NCI-H1048 (cell line): ENCODE measurements around the gene E2F2.
A peak's percentile ranks its signal among the peaks of the same experiment; 100 is the strongest.
"Not testable (repeated sequence)": the region's sequence is repeated elsewhere in the genome, so short reads cannot be mapped to it uniquely, and the experiment has no call there.

ENCODE experiments used
- DNase-seq: peaks from one replicate; lab custom pipeline; 2025; lab: John Stamatoyannopoulos, UW

Gene E2F2

GRCh38 chr1:23522244-23522982, 8.6 kb downstream of the E2F2 start:
- DNase-seq = no peak

GRCh38 chr1:23521588-23521987, 9.4 kb downstream of the E2F2 start:
- no peak for DNase-seq

GRCh38 chr1:23517581-23517980, 13.5 kb downstream of the E2F2 start:
- no peak for DNase-seq

GRCh38 chr1:23515905-23516304, 15.1 kb downstream of the E2F2 start:
- no peak for DNase-seq

GRCh38 chr1:23514111-23514679, 16.8 kb downstream of the E2F2 start:
- DNase-seq = no peak

- no peak for DNase-seq
Observed at GRCh38 chr1:23509896-23510295, 21.1 kb downstream of the E2F2 start.

- no peak for DNase-seq
Observed at GRCh38 chr1:23506376-23507107, 24.5 kb downstream of the E2F2 start.

GRCh38 chr1:23505851-23506250, 25.2 kb downstream of the E2F2 start:
- no peak for DNase-seq

- DNase-seq = not testable (repeated sequence)
Observed at GRCh38 chr1:23504156-23504555, 26.9 kb downstream of the E2F2 start.

GRCh38 chr1:23502951-23503350, 28.1 kb downstream of the E2F2 start:
- no peak for DNase-seq

GRCh38 chr1:23500466-23500865, 30.6 kb downstream of the E2F2 start:
- no peak for DNase-seq

GRCh38 chr1:23497777-23498439, 33.1 kb downstream of the E2F2 start:
- DNase-seq = no peak

GRCh38 chr1:23496490-23497181, 34.4 kb downstream of the E2F2 start:
- DNase-seq = no peak

GRCh38 chr1:23494836-23495235, 36.2 kb downstream of the E2F2 start:
- not testable (repeated sequence) for DNase-seq

GRCh38 chr1:23492776-23493175, 38.3 kb downstream of the E2F2 start:
- DNase-seq = not testable (repeated sequence)

GRCh38 chr1:23492132-23492720, 38.8 kb downstream of the E2F2 start:
- no peak for DNase-seq

GRCh38 chr1:23489842-23490241, 41.2 kb downstream of the E2F2 start:
- no peak for DNase-seq

GRCh38 chr1:23485002-23485332, 46.1 kb downstream of the E2F2 start:
- no peak for DNase-seq

- peak; percentile 81 for DNase-seq
Observed at GRCh38 chr1:23484253-23485001, 46.6 kb downstream of the E2F2 start.

- DNase-seq = no peak
Observed at GRCh38 chr1:23483321-23484252, 47.4 kb downstream of the E2F2 start, which contains the start of gene ASAP3. Gene ASAP3 (minus strand): TSS chr1:23484179. CDS start chr1:23484133, 46 bp downstream.
